IMR-90 (cell line): Measurements from ENCODE around the gene GRK5. TPM values are rescaled to one million over a fixed set of nuclear protein-coding genes. Genes with fewer than 3 reads are reported as not detected.

ENCODE experiments used
- ATAC-seq: fragments of 200-7000 bp; cut with Tn5 transposase; 2 replicates; pipeline ENCODE4 v1.9.1; 2020; ENCODE audit warnings: low read depth, mild to moderate bottlenecking, moderate library complexity
- BruUV-seq: library from RNA; stranded (reverse); fragments of 400-500 nt; replicated peaks from 2 replicates; lab custom pipeline; 2021; lab: Mats Ljungman, UMichigan
- CTCF ChIA-PET: fragments of 300-600 bp; formaldehyde crosslinking; extraction: SDS; loops from one replicate; lab custom pipeline; 2021; ENCODE audit warnings: antibody characterized with exemption; lab: Yijun Ruan, JAX
- POLR2A ChIA-PET: fragments of 300-600 bp; sonication (Branson Sonifier 250); formaldehyde crosslinking; loops from one replicate; lab custom pipeline; 2022; ENCODE audit warnings: antibody characterized with exemption; ENCODE audit not compliant: unreplicated experiment; lab: Charles Lee
- DNase-seq: peaks from one replicate; pipeline ENCODE4 v3.0.0; 2013
- H2AFZ ChIP-seq: replicated peaks from 2 replicates; pipeline ENCODE3; 2013; ENCODE audit warnings: low read length, mild to moderate bottlenecking; ENCODE audit not compliant: poor library complexity
- H2AK5ac ChIP-seq: 2 replicates; pipeline ENCODE4 v1.6.1; 2013; ENCODE audit warnings: low read depth, low read length, inconsistent platforms
- H2AK9ac ChIP-seq: replicated peaks from 2 replicates; pipeline ENCODE3; 2013; ENCODE audit warnings: mild to moderate bottlenecking, low read depth, low read length, moderate library complexity; ENCODE audit not compliant: poor library complexity
- H2BK120ac ChIP-seq: 2 replicates; pipeline ENCODE4 v1.6.1; 2013; ENCODE audit warnings: low read depth, low read length, inconsistent platforms
- H2BK15ac ChIP-seq: 3 replicates; pipeline ENCODE4 v1.6.1; 2013; ENCODE audit warnings: low read depth, low read length, inconsistent platforms
- H2BK20ac ChIP-seq: 2 replicates; pipeline ENCODE4 v1.6.1; 2013; ENCODE audit warnings: low read depth, mild to moderate bottlenecking, inconsistent platforms, low read length, moderate library complexity
- H2BK5ac ChIP-seq: 2 replicates; pipeline ENCODE4 v1.6.1; 2013; ENCODE audit warnings: mild to moderate bottlenecking, low read depth, low read length, inconsistent platforms; ENCODE audit not compliant: poor library complexity, severe bottlenecking
- H3K14ac ChIP-seq: replicated peaks from 2 replicates; pipeline ENCODE4 v1.6.1; 2013; ENCODE audit warnings: low read depth, low read length, inconsistent platforms
- H3K18ac ChIP-seq: 2 replicates; pipeline ENCODE4 v1.6.1; 2013; ENCODE audit warnings: low read depth, low read length, control low read depth
- H3K23ac ChIP-seq: 2 replicates; pipeline ENCODE4 v1.6.1; 2013; ENCODE audit warnings: low read depth, low read length, inconsistent platforms
- H3K27ac ChIP-seq: 2 replicates; pipeline ENCODE4 v1.5.1; 2013; ENCODE audit warnings: mild to moderate bottlenecking, control low read depth, low read length; ENCODE audit not compliant: insufficient read depth
- H3K27me3 ChIP-seq: 2 replicates; pipeline ENCODE4 v1.6.1; 2013; ENCODE audit warnings: low read length; ENCODE audit not compliant: control insufficient read depth, insufficient read depth
- H3K36me3 ChIP-seq: 2 replicates; pipeline ENCODE4 v1.6.1; 2013; ENCODE audit warnings: low read length, mixed read lengths; ENCODE audit not compliant: control insufficient read depth, insufficient read depth
- H3K4ac ChIP-seq: 2 replicates; pipeline ENCODE4 v1.6.1; 2013; ENCODE audit warnings: low read depth, low read length, inconsistent platforms
- H3K4me1 ChIP-seq: 2 replicates; pipeline ENCODE4 v1.6.1; 2013; ENCODE audit warnings: low read length, mixed read lengths; ENCODE audit not compliant: control insufficient read depth, insufficient read depth
- H3K4me2 ChIP-seq: 2 replicates; pipeline ENCODE4 v1.6.1; 2013; ENCODE audit warnings: low read depth, mild to moderate bottlenecking, control low read depth, low read length, moderate library complexity
- H3K4me3 ChIP-seq: 2 replicates; pipeline ENCODE4 v1.5.1; 2013; ENCODE audit warnings: low read depth, mild to moderate bottlenecking, control low read depth, low read length, moderate library complexity; ENCODE audit not compliant: insufficient read depth
- H3K56ac ChIP-seq: 2 replicates; pipeline ENCODE4 v1.6.1; 2013; ENCODE audit warnings: low read length, inconsistent platforms; ENCODE audit not compliant: insufficient read depth; ENCODE audit errors: extremely low read depth
- H3K79me1 ChIP-seq, 2 experiments: 2 replicates each; pipeline ENCODE4 v1.6.1; 2013; ENCODE audit warnings: low read length in 2 of 2, inconsistent platforms in 1 of 2, low read depth in 1 of 2
- H3K9ac ChIP-seq: 2 replicates; pipeline ENCODE4 v1.6.1; 2013; ENCODE audit warnings: low read depth, low read length, control low read depth
- H3K9me1 ChIP-seq: 2 replicates; pipeline ENCODE4 v1.6.1; 2013; ENCODE audit warnings: low read length, inconsistent platforms; ENCODE audit not compliant: insufficient read depth
- H3K9me3 ChIP-seq: 2 replicates; pipeline ENCODE4 v1.6.1; 2013; ENCODE audit warnings: low read length; ENCODE audit not compliant: control insufficient read depth, insufficient read depth
- H4K20me1 ChIP-seq: 2 replicates; pipeline ENCODE4 v1.6.1; 2013; ENCODE audit warnings: low read length, inconsistent platforms; ENCODE audit not compliant: insufficient read depth
- H4K5ac ChIP-seq: 2 replicates; pipeline ENCODE4 v1.6.1; 2013; ENCODE audit warnings: mild to moderate bottlenecking, low read depth, low read length, control low read depth
- H4K8ac ChIP-seq, 2 experiments: 2 replicates each; pipeline ENCODE4 v1.6.1; 2013; ENCODE audit warnings: low read depth in 2 of 2, low read length in 2 of 2, control low read depth in 1 of 2, inconsistent platforms in 1 of 2
- H4K91ac ChIP-seq: 2 replicates; pipeline ENCODE4 v1.6.1; 2013; ENCODE audit warnings: low read depth, low read length, inconsistent platforms; ENCODE audit not compliant: insufficient read depth
- BHLHE40 ChIP-seq: fragments of 150-350 bp; IDR thresholded peaks from 2 replicates; pipeline ENCODE4 v1.6.1; 2016; ENCODE audit warnings: mild to moderate bottlenecking, low read depth, low read length
- CEBPB ChIP-seq: IDR thresholded peaks from 2 replicates; pipeline ENCODE4 v1.6.1; 2012; ENCODE audit warnings: low read depth, low read length, improper control_type of control experiment
- CHD1 ChIP-seq: IDR thresholded peaks from 2 replicates; pipeline ENCODE4 v1.6.1; 2012; ENCODE audit warnings: low read depth, low read length, improper control_type of control experiment
- FOS ChIP-seq: fragments of 150-350 bp; IDR thresholded peaks from 2 replicates; pipeline ENCODE4 v1.6.1; 2016; ENCODE audit warnings: low read depth, low read length
- MAFK ChIP-seq: IDR thresholded peaks from 2 replicates; pipeline ENCODE4 v1.6.1; 2012; ENCODE audit warnings: low read depth, low read length, improper control_type of control experiment
- MAZ ChIP-seq: IDR thresholded peaks from 2 replicates; pipeline ENCODE4 v1.6.1; 2012; ENCODE audit warnings: low read depth, mild to moderate bottlenecking, low read length, improper control_type of control experiment, moderate library complexity, borderline replicate concordance
- NFE2L2 ChIP-seq: fragments of 150-350 bp; IDR thresholded peaks from 2 replicates; pipeline ENCODE4 v1.6.1; 2016; ENCODE audit warnings: low read depth, mild to moderate bottlenecking, low read length
- POLR2A ChIP-seq: IDR thresholded peaks from 2 replicates; pipeline ENCODE4 v1.6.1; 2012; ENCODE audit warnings: mild to moderate bottlenecking, low read depth, low read length
- RAD21 ChIP-seq: IDR thresholded peaks from 2 replicates; pipeline ENCODE4 v1.6.1; 2012; ENCODE audit warnings: low read length, improper control_type of control experiment
- RCOR1 ChIP-seq: IDR thresholded peaks from 2 replicates; pipeline ENCODE4 v1.6.1; 2012; ENCODE audit warnings: mild to moderate bottlenecking, low read length, improper control_type of control experiment; ENCODE audit not compliant: insufficient replicate concordance
- RFX5 ChIP-seq: IDR thresholded peaks from 2 replicates; pipeline ENCODE4 v1.8.0; 2012; ENCODE audit warnings: low read depth, mild to moderate bottlenecking, low read length, moderate library complexity
- SMC3 ChIP-seq: fragments of 150-350 bp; IDR thresholded peaks from 2 replicates; pipeline ENCODE4 v1.6.1; 2016; ENCODE audit warnings: low read depth, mild to moderate bottlenecking, antibody characterized with exemption, low read length, moderate library complexity
- WGBS, 2 experiments: methylation state at CpG; one replicate each; pipeline versions ENCODE4 v1.1.5 to v1.1.7; 2013; ENCODE audit warnings: missing lambda C conversion rate in 2 of 2; ENCODE audit not compliant: insufficient read length in 1 of 2; ENCODE audit errors: extremely low coverage in 2 of 2; 5-methylcytosine and 5-hydroxymethylcytosine counted together
- dilution Hi-C: fragments of 300-500 bp; cut with HindIII; formaldehyde crosslinking; loops from one replicate; pipeline ENCODE4 v1.14.3; 2018; ENCODE audit warnings: low sequenced_read_pairs; ENCODE audit not compliant: unreplicated experiment
- in situ Hi-C: fragments of 300-500 bp; cut with MboI; formaldehyde crosslinking; loops from 3 replicates; pipeline ENCODE4 v1.14.3; 2019; ENCODE audit warnings: low sequenced_read_pairs, inconsistent platforms, mixed read lengths
- intact Hi-C: fragments of 100-400 bp; cut with micrococcal nuclease; formaldehyde crosslinking; loops from 2 replicates; pipeline ENCODE4 v1.10.0; 2022
- polyA plus RNA-seq, 3 experiments: library from polyadenylated mRNA; depleted of rRNA; stranded (reverse); fragments of >200 nt; gene quantifications; 2 replicates each; pipeline ENCODE4 v1.2.3, GENCODE V29; 2012; ENCODE audit warnings: low replicate concordance in 1 of 3
- total RNA-seq: library from RNA; depleted of rRNA; stranded (reverse); fragments of >200 nt; gene quantifications from 2 replicates; pipeline ENCODE4 v1.2.3, GENCODE V29; 2012
- TF ChIP-seq, protein P1 (sequence below): conservative IDR thresholded peaks from 2 replicates; pipeline ENCODE4 v1.5.1; 2012; ENCODE audit warnings: mild to moderate bottlenecking, low read depth, low read length, improper control_type of control experiment
- TF ChIP-seq, protein P2 (sequence below): fragments of 150-350 bp; IDR thresholded peaks from 2 replicates; pipeline ENCODE4 v1.6.1; 2017; ENCODE audit warnings: mild to moderate bottlenecking, antibody characterized with exemption, low read length, low read depth
- TF ChIP-seq, protein P3 (sequence below): fragments of 150-350 bp; IDR thresholded peaks from 2 replicates; pipeline ENCODE4 v1.6.1; 2016; ENCODE audit warnings: low read depth, mild to moderate bottlenecking, low read length, moderate library complexity, borderline replicate concordance

The GRK5 gene
- total and polyA plus RNA-seq, 2 of the 4 experiments (the other 2 are of a cell fraction), result 12.9 to 16.3 TPM

DNA sequence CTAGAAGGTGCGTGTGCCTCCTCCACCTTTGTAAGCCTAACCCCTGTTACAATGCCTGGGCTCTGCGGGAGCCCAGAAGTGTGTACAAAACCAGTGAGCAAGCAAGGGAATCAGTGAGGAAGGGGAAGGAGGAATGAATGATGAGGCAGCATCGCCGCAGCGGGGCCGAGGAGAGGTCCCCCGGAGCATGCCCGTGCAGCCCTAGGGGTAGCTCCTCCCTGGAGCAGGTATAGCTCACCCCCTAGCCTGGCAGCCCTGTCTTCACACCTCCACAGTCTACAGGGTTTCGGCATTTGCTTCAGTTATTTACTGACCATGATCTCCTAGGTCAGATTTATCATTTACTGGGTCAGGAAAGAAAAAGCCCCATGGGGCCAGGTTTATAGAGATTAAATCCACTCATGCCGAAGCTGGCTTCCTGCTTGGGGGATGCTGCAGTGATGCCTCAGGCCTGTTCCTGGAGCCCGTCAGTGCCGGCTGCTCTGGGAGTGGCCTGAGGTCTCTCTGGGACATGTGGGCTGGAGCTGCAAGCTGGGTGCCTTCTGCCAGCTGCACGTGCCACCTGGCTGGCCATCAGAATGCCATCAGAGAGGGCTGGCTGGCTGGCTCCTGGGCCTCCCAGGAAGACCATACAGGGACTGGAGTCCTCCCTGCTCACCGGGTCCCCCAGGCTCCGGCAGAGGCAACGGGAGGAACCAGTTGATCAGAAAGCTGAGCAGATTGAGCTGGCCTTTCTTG is 138.9 kb downstream of the GRK5 start:
- Histone ChIP-seq H3K18ac (no peak overlapping the region), H2BK15ac (no peak overlapping the region), H3K9me1 (peaks cover 28% of the 10 kb centered on the region), H3K36me3 (peaks cover 46% of the 10 kb centered on the region), H2BK20ac (no peak overlapping the region), H3K14ac (no peak overlapping the region), H2BK5ac (no peak overlapping the region), H3K27me3 (no peaks in the 10 kb centered on the region), H3K4me3 (no peak overlapping the region), H2AK5ac (no peak overlapping the region), H3K27ac (no peak overlapping the region), H2AFZ (no peak overlapping the region), H4K91ac (no peak overlapping the region), H4K5ac (no peak overlapping the region), H3K56ac (no peak overlapping the region), H3K9me3 (no peaks in the 10 kb centered on the region), H4K20me1 (peaks cover 86% of the 10 kb centered on the region), H2AK9ac (no peak overlapping the region), H3K4ac (no peak overlapping the region), H3K79me1 (peaks cover 40 to 86% of the 10 kb centered on the region in 2 experiments; a peak in 3 of 4 replicates), H3K4me1 (peaks cover 38% of the 10 kb centered on the region), H3K23ac (no peak overlapping the region), H3K9ac (no peak overlapping the region), H2BK120ac (no peak overlapping the region), H4K8ac (no peak overlapping the region), H3K4me2 (no peak overlapping the region)
- WGBS, 2 experiments, result 85% methylated on average over 4 of the region's 16 CpGs; no CpG with 5 or more reads in 1 of the 2 experiments
- in situ Hi-C loops, result no loop called here
- ATAC-seq (no peak), DNase-seq (no peak)
- intact Hi-C loops, result no loop called here
- no TSS peak for BruUV-seq
- no peak for TF ChIP-seq BHLHE40
- TF ChIP-seq RCOR1, result no peak
- no peak for TF ChIP-seq CHD1
- TF ChIP-seq NFE2L2, result no peak
- TF ChIP-seq, protein P1, sequence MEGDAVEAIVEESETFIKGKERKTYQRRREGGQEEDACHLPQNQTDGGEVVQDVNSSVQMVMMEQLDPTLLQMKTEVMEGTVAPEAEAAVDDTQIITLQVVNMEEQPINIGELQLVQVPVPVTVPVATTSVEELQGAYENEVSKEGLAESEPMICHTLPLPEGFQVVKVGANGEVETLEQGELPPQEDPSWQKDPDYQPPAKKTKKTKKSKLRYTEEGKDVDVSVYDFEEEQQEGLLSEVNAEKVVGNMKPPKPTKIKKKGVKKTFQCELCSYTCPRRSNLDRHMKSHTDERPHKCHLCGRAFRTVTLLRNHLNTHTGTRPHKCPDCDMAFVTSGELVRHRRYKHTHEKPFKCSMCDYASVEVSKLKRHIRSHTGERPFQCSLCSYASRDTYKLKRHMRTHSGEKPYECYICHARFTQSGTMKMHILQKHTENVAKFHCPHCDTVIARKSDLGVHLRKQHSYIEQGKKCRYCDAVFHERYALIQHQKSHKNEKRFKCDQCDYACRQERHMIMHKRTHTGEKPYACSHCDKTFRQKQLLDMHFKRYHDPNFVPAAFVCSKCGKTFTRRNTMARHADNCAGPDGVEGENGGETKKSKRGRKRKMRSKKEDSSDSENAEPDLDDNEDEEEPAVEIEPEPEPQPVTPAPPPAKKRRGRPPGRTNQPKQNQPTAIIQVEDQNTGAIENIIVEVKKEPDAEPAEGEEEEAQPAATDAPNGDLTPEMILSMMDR, result no peak
- no peak for TF ChIP-seq RFX5
- no peak for TF ChIP-seq POLR2A
- TF ChIP-seq, protein P2, sequence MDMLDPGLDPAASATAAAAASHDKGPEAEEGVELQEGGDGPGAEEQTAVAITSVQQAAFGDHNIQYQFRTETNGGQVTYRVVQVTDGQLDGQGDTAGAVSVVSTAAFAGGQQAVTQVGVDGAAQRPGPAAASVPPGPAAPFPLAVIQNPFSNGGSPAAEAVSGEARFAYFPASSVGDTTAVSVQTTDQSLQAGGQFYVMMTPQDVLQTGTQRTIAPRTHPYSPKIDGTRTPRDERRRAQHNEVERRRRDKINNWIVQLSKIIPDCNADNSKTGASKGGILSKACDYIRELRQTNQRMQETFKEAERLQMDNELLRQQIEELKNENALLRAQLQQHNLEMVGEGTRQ, result no peak
- no peak for TF ChIP-seq CEBPB
- TF ChIP-seq SMC3, result no peak
- TF ChIP-seq MAZ, result no peak
- no peak for TF ChIP-seq FOS
- TF ChIP-seq MAFK, result no peak
- no peak for TF ChIP-seq RAD21
- TF ChIP-seq, protein P3, sequence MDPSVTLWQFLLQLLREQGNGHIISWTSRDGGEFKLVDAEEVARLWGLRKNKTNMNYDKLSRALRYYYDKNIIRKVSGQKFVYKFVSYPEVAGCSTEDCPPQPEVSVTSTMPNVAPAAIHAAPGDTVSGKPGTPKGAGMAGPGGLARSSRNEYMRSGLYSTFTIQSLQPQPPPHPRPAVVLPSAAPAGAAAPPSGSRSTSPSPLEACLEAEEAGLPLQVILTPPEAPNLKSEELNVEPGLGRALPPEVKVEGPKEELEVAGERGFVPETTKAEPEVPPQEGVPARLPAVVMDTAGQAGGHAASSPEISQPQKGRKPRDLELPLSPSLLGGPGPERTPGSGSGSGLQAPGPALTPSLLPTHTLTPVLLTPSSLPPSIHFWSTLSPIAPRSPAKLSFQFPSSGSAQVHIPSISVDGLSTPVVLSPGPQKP, result no peak
- POLR2A ChIA-PET, result no interaction called here
- CTCF ChIA-PET, result no interaction called here
- dilution Hi-C loops, result no loop called here
